Rectal smooth muscle tissue (tissue), 1 donor: ENCODE measurements around the gene SORBS1.

Source experiments
- H3K27ac ChIP-seq: one replicate; pipeline ENCODE4 v1.7.0; 2013; ENCODE audit warnings: low read depth, low read length, inconsistent platforms
- H3K27me3 ChIP-seq: one replicate; pipeline ENCODE4 v1.7.0; 2013; ENCODE audit warnings: low read length; ENCODE audit not compliant: control insufficient read depth, insufficient read depth
- H3K36me3 ChIP-seq: one replicate; pipeline ENCODE4 v1.7.0; 2013; ENCODE audit warnings: low read length; ENCODE audit not compliant: control insufficient read depth, insufficient read depth
- H3K4me1 ChIP-seq: one replicate; pipeline ENCODE4 v1.7.0; 2013; ENCODE audit warnings: low read length; ENCODE audit not compliant: control insufficient read depth, insufficient read depth
- H3K4me3 ChIP-seq: one replicate; pipeline ENCODE4 v1.7.0; 2013; ENCODE audit warnings: low read length
- H3K9ac ChIP-seq: one replicate; pipeline ENCODE4 v1.7.0; 2013; ENCODE audit warnings: low read length

The SORBS1 gene

DNA sequence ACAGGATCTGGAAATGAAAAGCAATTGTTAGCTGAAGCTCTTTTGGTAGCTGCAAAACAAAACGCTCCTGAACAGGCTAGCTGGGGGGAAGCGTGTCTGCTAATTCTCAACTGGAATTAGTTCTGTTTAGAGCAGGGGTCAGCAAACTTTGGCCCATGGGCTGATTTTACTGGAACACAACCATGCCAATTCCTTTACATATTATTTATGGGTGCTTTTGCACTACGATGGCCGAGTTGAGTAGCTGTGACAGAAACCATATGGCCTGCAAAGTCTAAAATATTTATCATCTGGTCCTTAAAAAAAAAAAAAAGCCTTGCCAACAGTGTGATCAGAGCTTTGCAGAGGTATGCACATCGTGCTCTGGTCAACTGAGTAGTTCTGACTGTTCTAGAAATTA, 162.0 kb downstream of the SORBS1 start:
- H3K36me3 ChIP-seq, result peaks cover 22% of the 10 kb centered on the region
- no peak overlapping the region for H3K9ac ChIP-seq
- no peak overlapping the region for H3K4me3 ChIP-seq
- peak overlapping the region; percentile 58 for H3K27ac ChIP-seq
- H3K27me3 ChIP-seq, result no peaks in the 10 kb centered on the region
- H3K4me1 ChIP-seq, result peaks cover 31% of the 10 kb centered on the region

DNA sequence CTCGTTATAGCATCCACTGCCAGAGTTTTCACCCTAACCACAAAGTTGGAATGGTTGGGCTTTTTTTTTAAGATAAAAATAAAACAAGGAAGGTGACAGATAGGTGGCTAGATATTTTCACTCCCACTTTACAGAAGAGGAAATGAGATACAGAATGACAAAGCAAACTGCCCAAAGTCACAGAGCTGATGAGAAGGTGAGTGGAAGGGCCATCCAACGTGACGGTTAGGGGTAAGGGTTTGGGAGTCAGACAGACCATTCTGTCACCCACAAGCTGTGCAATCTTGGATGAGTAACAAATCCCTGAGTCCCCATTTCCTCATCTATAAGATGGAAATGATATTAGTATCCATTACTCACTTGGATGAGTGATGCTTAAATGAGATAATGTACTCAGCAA, 163.4 kb downstream of the SORBS1 start:
- H3K4me3 ChIP-seq, result no peak overlapping the region
- no peaks in the 10 kb centered on the region for H3K27me3 ChIP-seq
- H3K9ac ChIP-seq, result no peak overlapping the region
- H3K4me1 ChIP-seq, result peaks cover 32% of the 10 kb centered on the region
- peaks cover 26% of the 10 kb centered on the region for H3K36me3 ChIP-seq
- peak overlapping the region; percentile 9 for H3K27ac ChIP-seq

DNA sequence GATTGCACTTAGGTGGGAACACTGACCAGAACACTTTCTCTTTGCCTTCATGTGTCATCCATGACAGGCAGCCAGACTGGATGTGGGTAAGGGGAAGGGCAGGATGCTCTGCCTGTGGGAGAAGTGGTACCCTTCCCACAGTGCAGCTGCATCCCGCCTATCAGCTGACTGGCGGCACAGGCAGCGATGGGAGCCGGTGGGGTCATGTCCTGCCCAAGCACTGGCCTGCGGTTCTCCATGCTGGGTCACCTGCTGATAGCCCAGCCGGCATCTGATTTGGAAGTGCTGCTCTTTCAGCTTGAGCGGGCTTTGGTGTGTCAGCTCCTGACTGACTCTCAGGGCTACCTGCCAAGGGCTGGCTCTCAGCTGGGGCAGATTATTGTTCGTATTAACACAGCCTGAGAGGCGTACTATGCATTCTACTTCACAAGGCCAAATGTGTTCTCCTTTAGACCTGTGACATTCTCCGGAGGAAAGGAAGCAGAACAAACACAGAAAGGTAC, 165.2 kb downstream of the SORBS1 start:
- H3K4me3 ChIP-seq, result no peak overlapping the region
- peaks cover 29% of the 10 kb centered on the region for H3K36me3 ChIP-seq
- peaks cover 34% of the 10 kb centered on the region for H3K4me1 ChIP-seq
- H3K9ac ChIP-seq, result no peak overlapping the region
- H3K27ac ChIP-seq, result peak overlapping the region; percentile 1
- H3K27me3 ChIP-seq, result no peaks in the 10 kb centered on the region

DNA sequence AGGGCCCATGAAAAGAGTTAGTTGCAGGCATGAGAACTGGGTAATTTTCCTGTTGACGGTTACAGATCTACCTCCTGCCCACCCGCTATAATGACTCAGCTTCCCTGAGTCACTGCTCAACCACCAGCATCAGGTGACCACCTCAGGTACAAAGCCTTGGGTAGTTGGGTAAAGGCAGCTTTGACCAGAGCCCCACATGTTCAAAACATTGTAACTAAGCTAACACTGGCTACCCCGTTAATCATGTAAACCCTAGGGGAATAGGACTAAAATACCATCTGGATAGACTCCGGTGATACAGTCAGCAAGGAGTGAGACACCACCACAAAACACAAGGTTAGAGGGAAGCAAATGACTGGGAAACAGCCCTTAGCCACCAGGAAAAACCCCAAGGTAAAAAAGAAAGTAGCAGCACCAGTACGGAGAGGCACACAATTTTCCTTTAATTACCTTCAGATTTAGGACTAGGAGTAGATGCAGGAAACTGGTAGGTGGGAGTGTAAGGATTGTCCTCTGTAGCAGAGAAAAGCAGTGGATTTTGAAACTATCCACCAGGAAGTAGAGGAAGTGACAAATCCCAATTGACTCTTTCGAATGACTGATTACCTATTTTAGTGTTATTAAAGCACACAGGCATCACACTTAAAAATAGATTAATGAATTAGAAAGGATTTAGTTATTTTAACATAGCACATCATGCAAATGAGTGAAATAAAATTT, 166.8 kb downstream of the SORBS1 start:
- Histone ChIP-seq H3K36me3 (peaks cover 29% of the 10 kb centered on the region), H3K4me3 (no peak overlapping the region), H3K9ac (no peak overlapping the region)

DNA sequence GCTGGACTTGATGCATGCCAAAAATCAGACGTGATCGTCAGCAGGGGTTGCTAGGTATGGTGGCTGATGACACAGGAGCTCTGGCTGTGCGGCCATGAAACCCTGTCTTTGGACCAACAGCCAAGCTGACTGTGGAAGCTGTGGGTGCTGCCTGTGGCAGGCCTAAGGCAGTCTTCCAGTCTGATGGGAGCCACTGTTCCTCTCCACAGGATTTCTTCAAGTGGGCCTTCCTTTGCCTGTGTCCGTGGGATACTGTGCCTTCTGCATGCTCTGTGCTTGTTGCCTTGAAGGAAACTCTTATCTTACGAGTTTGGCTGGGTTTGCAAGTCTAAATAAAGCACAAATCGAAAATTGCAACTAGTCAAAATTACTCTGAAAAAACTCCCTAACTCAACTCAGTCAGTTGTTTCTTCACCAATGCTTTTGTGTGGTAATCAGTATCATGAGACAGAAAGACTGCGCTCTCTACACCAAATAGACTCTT, 168.4 kb downstream of the SORBS1 start:
- H3K27ac ChIP-seq, result peak overlapping the region; percentile 34
- H3K36me3 ChIP-seq, result peaks cover 21% of the 10 kb centered on the region
- H3K4me3 ChIP-seq, result no peak overlapping the region
- H3K27me3 ChIP-seq, result no peaks in the 10 kb centered on the region
- H3K4me1 ChIP-seq, result peaks cover 31% of the 10 kb centered on the region
- no peak overlapping the region for H3K9ac ChIP-seq

More for the DNA sequence above, 166.8 kb downstream of the SORBS1 start:
- H3K27me3 ChIP-seq, result no peaks in the 10 kb centered on the region
- H3K4me1 ChIP-seq, result peaks cover 35% of the 10 kb centered on the region
- peak overlapping the region; percentile 42 for H3K27ac ChIP-seq

DNA sequence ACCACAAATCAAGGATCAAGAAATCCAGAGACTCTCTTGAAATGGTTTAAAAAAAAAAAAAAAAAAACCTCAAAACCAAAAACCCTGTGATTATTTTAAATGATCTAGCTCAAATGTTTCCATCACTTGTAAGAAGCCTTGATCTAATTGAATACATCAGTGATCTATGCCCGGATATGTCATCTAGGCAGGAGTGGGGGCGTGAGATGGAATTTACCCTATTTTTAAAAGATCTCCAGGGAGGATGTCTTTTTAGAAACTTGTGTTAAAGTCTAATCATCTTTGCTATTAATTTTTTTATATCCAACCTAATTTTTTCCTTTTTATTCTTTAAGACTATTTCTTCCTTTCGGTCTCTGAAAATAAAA, 169.0 kb downstream of the SORBS1 start:
- Histone ChIP-seq H3K27me3 (no peaks in the 10 kb centered on the region), H3K27ac (peak overlapping the region; percentile 40), H3K4me1 (peaks cover 31% of the 10 kb centered on the region), H3K9ac (no peak overlapping the region), H3K4me3 (no peak overlapping the region), H3K36me3 (peaks cover 23% of the 10 kb centered on the region)

DNA sequence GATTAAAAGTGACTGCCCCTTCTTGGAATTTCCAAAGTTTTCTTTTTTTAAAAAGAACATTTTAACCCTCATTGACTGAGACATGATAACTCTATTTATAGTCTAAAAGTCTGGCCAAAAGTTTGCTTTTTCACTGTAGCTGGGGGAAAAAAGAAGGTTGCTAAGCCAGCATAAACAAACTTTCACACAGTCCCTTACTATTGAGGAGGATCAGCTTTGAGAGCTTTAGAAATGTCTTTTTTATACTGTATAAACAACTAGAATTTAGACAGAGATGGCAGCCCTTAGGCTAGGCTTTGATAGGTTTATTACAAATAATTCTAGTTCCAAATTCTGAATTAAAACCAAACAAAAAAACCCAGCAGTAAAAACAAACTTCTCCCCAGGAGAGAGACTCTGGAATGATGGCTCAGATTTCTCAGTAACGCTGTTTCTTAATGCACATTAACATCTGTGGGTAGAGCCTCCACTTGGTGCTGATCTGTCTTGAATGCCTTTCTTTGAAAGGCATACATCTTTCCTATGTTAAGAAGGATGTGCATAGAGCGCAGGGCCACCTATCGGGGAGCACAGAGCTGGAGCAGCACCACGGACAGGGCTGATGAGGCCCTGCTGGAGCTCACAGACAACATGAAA, 169.5 kb downstream of the SORBS1 start:
- Histone ChIP-seq H3K27ac (peak overlapping the region; percentile 40), H3K36me3 (peaks cover 19% of the 10 kb centered on the region)

DNA sequence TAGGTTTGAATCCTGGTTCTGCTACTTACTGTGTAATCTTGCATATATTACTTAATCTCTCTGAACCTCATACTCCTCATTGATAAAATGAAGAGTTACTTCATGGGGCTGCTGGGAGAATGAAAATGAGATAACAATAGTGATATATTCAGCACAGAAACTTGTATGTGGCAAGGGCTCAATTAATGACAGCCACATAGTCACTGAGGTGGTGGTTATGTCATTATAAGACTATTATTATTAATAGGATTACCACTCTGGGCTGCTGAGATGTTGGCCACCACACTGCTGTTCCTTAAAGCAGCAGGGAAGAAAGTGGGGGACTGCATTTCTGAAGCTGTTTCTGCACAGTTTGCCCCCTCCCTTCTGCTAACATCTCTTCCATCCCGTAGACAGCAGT, 170.0 kb downstream of the SORBS1 start:
- no peaks in the 10 kb centered on the region for H3K27me3 ChIP-seq
- peaks cover 31% of the 10 kb centered on the region for H3K4me1 ChIP-seq
- peaks cover 18% of the 10 kb centered on the region for H3K36me3 ChIP-seq
- H3K4me3 ChIP-seq, result no peak overlapping the region
- no peak overlapping the region for H3K9ac ChIP-seq
- no peak overlapping the region for H3K27ac ChIP-seq

More for the DNA sequence above, 169.5 kb downstream of the SORBS1 start:
- Histone ChIP-seq H3K4me1 (peaks cover 31% of the 10 kb centered on the region), H3K27me3 (no peaks in the 10 kb centered on the region), H3K9ac (no peak overlapping the region), H3K4me3 (no peak overlapping the region)

DNA sequence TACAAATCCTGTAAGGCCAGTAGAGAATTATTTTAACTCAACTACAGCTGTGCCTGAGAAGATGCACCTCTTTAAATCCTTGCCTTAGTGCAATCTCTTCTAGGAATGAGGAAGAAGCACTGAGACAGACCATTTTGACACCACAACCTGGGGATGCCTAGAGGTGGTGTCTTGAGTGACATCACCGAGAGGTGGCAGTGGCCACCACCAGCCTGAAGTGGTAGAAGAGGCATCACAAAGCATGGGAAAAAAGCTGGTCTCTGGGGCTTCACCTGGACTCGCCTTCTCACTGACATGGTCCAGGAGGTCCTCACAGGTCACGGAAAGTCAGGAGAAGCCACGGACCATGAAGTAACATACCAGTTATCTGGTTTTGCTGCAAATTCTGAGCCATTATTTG, 171.2 kb downstream of the SORBS1 start:
- H3K9ac ChIP-seq, result no peak overlapping the region
- H3K27ac ChIP-seq, result peak overlapping the region; percentile 57
- H3K36me3 ChIP-seq, result peaks cover 14% of the 10 kb centered on the region
- peaks cover 31% of the 10 kb centered on the region for H3K4me1 ChIP-seq
- no peaks in the 10 kb centered on the region for H3K27me3 ChIP-seq
- H3K4me3 ChIP-seq, result no peak overlapping the region

DNA sequence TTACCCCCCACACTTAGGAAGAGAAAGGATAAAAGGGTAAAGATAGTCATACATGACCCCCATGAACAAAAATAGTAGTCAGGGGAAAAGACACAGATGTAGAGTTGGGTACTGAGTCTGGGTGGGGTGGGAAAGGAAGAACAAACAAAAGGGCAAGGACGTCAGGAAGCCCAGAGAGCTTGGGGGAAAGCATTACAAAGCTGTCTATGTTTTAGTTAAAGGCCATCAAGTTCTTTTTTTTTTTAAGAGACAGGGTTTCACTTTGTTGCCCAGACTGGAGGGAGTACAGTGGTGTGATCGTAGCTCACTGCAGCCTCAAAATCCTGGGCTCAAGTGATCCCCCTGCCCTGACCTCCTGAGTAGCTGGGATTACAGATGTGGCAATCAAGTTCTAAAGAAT, 172.0 kb downstream of the SORBS1 start:
- Histone ChIP-seq H3K36me3 (peaks cover 12% of the 10 kb centered on the region), H3K27ac (peak overlapping the region; percentile 61), H3K4me3 (no peak overlapping the region), H3K27me3 (no peaks in the 10 kb centered on the region), H3K4me1 (peaks cover 28% of the 10 kb centered on the region), H3K9ac (no peak overlapping the region)

DNA sequence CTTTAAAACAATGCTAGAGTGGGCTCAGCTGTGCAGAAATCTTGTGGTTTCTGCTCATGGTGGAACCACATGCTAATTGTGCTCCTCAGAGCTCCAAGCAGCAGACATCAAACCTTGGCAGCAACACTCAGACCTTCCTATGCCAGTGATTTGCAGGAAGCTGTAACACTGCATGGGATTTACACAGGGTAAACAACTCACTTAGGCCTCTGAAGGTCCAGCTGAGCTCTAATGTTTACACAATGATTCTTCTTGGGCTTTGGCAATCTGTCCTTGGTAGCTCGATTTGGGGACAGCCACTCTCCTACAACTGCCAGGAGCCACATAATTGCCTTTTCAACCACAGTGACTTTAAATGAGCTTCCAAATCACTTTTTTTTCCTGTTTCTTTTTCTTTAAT, 172.6 kb downstream of the SORBS1 start:
- H3K27ac ChIP-seq, result peak overlapping the region; percentile 15
- H3K9ac ChIP-seq, result no peak overlapping the region
- peaks cover 12% of the 10 kb centered on the region for H3K36me3 ChIP-seq
- H3K4me3 ChIP-seq, result no peak overlapping the region
- no peaks in the 10 kb centered on the region for H3K27me3 ChIP-seq
- H3K4me1 ChIP-seq, result peaks cover 28% of the 10 kb centered on the region

DNA sequence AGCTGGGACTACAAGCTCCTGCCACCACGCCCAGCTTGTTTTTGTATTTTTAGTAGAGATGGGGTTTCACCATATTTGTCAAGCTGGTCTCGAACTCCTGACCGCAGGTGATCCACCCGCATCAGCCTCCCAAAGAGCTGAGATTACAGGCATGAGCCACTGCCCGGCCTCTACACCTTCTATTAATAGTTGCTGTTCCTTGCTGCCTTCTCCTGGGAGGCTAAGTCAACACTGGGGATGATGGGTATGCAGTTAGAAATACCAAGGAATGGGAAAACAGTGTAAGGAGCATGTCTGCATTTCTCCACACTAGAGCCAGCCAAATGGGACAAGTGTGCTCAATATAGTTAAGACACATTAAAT, 173.1 kb downstream of the SORBS1 start:
- Histone ChIP-seq H3K9ac (no peak overlapping the region), H3K4me1 (peaks cover 28% of the 10 kb centered on the region), H3K27me3 (no peaks in the 10 kb centered on the region), H3K36me3 (peaks cover 9% of the 10 kb centered on the region), H3K27ac (peak overlapping the region; percentile 15), H3K4me3 (no peak overlapping the region)
